Measurements from ENCODE around the gene TUT4. TPM values are rescaled to one million over a fixed set of nuclear protein-coding genes. Genes with fewer than 3 reads are reported as not detected.

TUT4 gene
- total and polyA plus RNA-seq, 2 experiments from 2014 or later: 37.9 to 58.0 TPM

- Histone ChIP-seq H2AFZ (no peak overlapping the region), H3K9me2 (replicated peaks; ENCODE audit: insufficient read depth) (no peaks in the 10 kb centered on the region), H3K27me3 (no peaks in the 10 kb centered on the region), H3K4me2 (no peak overlapping the region), H3K36me3 (replicated peaks; ENCODE audit: insufficient read depth, low read depth) (peaks cover 10% of the 10 kb centered on the region), H4K20me1 (ENCODE audit: insufficient read depth, poor library complexity, severe bottlenecking) (no peaks in the 10 kb centered on the region), H3K79me2 (no peaks in the 10 kb centered on the region), H3K4me3 (no peak overlapping the region), H3K9me3 (ENCODE audit: low read depth) (no peaks in the 10 kb centered on the region), H3K27ac (no peak overlapping the region), H3K4me1 (ENCODE audit: insufficient read depth) (no peaks in the 10 kb centered on the region)
- TF ChIP-seq EZH2phosphoT487 (IDR thresholded peaks at IDR 0.05; ENCODE audit: low read depth, severe bottlenecking, unreplicated experiment): no peak
- no peak for TF ChIP-seq CTCF (IDR thresholded peaks at IDR 0.05; ENCODE audit: poor library complexity)
- no peak for TF ChIP-seq EZH2 (IDR thresholded peaks at IDR 0.05; ENCODE audit: borderline replicate concordance)
- DNase-seq (ENCODE audit: low spot score): no peak
These were observed 137.9 kb downstream of the TUT4 start for GRCh38 chr1:52414942-52415341.

GRCh38 chr1:52413410-52413989, 139.4 kb downstream of the TUT4 start:
- Histone ChIP-seq H3K79me2 (no peaks in the 10 kb centered on the region), H3K36me3 (replicated peaks; ENCODE audit: insufficient read depth, low read depth) (peaks cover 10% of the 10 kb centered on the region), H3K4me3 (no peak overlapping the region), H3K9me2 (replicated peaks; ENCODE audit: insufficient read depth) (no peaks in the 10 kb centered on the region), H3K4me2 (no peak overlapping the region), H3K27me3 (no peaks in the 10 kb centered on the region), H3K27ac (no peak overlapping the region), H3K9me3 (ENCODE audit: low read depth) (no peaks in the 10 kb centered on the region), H2AFZ (no peak overlapping the region), H3K4me1 (ENCODE audit: insufficient read depth) (no peaks in the 10 kb centered on the region), H4K20me1 (ENCODE audit: insufficient read depth, poor library complexity, severe bottlenecking) (no peaks in the 10 kb centered on the region)
- TF ChIP-seq EZH2 (IDR thresholded peaks at IDR 0.05; ENCODE audit: borderline replicate concordance): no peak
- TF ChIP-seq EZH2phosphoT487 (IDR thresholded peaks at IDR 0.05; ENCODE audit: low read depth, severe bottlenecking, unreplicated experiment): no peak
- TF ChIP-seq CTCF (IDR thresholded peaks at IDR 0.05; ENCODE audit: poor library complexity): no peak
- DNase-seq (ENCODE audit: low spot score): no peak
- 96% methylated on average over 10 of the region's 10 CpGs for WGBS (ENCODE audit: low lambda C conversion rate, missing lambda C conversion rate)

- Histone ChIP-seq H3K4me1 (ENCODE audit: insufficient read depth) (peaks cover 6% of the 10 kb centered on the region), H4K20me1 (ENCODE audit: insufficient read depth, poor library complexity, severe bottlenecking) (no peaks in the 10 kb centered on the region), H3K4me2 (peak overlapping the region; percentile 81), H3K36me3 (replicated peaks; ENCODE audit: insufficient read depth, low read depth) (no peaks in the 10 kb centered on the region), H3K9me3 (ENCODE audit: low read depth) (no peaks in the 10 kb centered on the region), H3K9me2 (replicated peaks; ENCODE audit: insufficient read depth) (no peaks in the 10 kb centered on the region), H2AFZ (peak overlapping the region; percentile 95), H3K79me2 (peaks cover 29% of the 10 kb centered on the region), H3K27ac (peak overlapping the region; percentile 98), H3K27me3 (no peaks in the 10 kb centered on the region), H3K4me3 (peak overlapping the region; percentile 65)
- WGBS (ENCODE audit: low lambda C conversion rate, missing lambda C conversion rate): 5% methylated on average over 8 of the region's 8 CpGs
- no peak for DNase-seq (ENCODE audit: low spot score)
- TF ChIP-seq EZH2 (IDR thresholded peaks at IDR 0.05; ENCODE audit: borderline replicate concordance): no peak
- TF ChIP-seq CTCF (IDR thresholded peaks at IDR 0.05; ENCODE audit: poor library complexity): no peak
- no peak for TF ChIP-seq EZH2phosphoT487 (IDR thresholded peaks at IDR 0.05; ENCODE audit: low read depth, severe bottlenecking, unreplicated experiment)
These were observed 147.9 kb downstream of the TUT4 start for GRCh38 chr1:52404975-52405338.
